HG02852 (cell line): ENCODE results near the gene PFKFB4.
"Not testable (repeated sequence)": the region's sequence is repeated elsewhere in the genome, so short reads cannot be mapped to it uniquely, and the experiment has no call there.

Experiments used
- ATAC-seq: cut with Tn5 transposase; IDR thresholded peaks from one replicate; pipeline ENCODE4 v1.9.1; 2021; ENCODE audit warnings: mild to moderate bottlenecking, moderate library complexity; ENCODE audit not compliant: unreplicated experiment

Gene PFKFB4

GRCh38 chr3:48502728-48503168, 53.9 kb downstream of the PFKFB4 start:
- no peak for ATAC-seq

GRCh38 chr3:48502121-48502520, 54.5 kb downstream of the PFKFB4 start:
- no peak for ATAC-seq

- no peak for ATAC-seq
Measured at GRCh38 chr3:48501196-48501595, 55.4 kb downstream of the PFKFB4 start.

- ATAC-seq = no peak
Measured at GRCh38 chr3:48500656-48501055, 55.9 kb downstream of the PFKFB4 start.

GRCh38 chr3:48493203-48493501, 63.5 kb downstream of the PFKFB4 start:
- ATAC-seq = no peak

- no peak for ATAC-seq
Measured at GRCh38 chr3:48492461-48493202, 64.0 kb downstream of the PFKFB4 start.

- no peak for ATAC-seq
Measured at GRCh38 chr3:48486952-48487351, 69.7 kb downstream of the PFKFB4 start.

- not testable (repeated sequence) for ATAC-seq
Measured at GRCh38 chr3:48482822-48483221, 73.8 kb downstream of the PFKFB4 start.

- not testable (repeated sequence) for ATAC-seq
Measured at GRCh38 chr3:48480891-48481290, 75.7 kb downstream of the PFKFB4 start.

- ATAC-seq = no peak
Measured at GRCh38 chr3:48478626-48479555, 77.7 kb downstream of the PFKFB4 start.

- no peak for ATAC-seq
Measured at GRCh38 chr3:48477959-48478520, 78.6 kb downstream of the PFKFB4 start.

GRCh38 chr3:48476426-48477053, 80.1 kb downstream of the PFKFB4 start:
- ATAC-seq = no peak

- no peak for ATAC-seq
Measured at GRCh38 chr3:48475188-48475587, 81.4 kb downstream of the PFKFB4 start.

GRCh38 chr3:48474619-48475018, 82.0 kb downstream of the PFKFB4 start:
- no peak for ATAC-seq

GRCh38 chr3:48474031-48474430, 82.6 kb downstream of the PFKFB4 start:
- not testable (repeated sequence) for ATAC-seq

- ATAC-seq = no peak
Measured at GRCh38 chr3:48473617-48473952, 83.0 kb downstream of the PFKFB4 start.

GRCh38 chr3:48472923-48473616, 83.5 kb downstream of the PFKFB4 start:
- peak; percentile 84 for ATAC-seq

- ATAC-seq = peak; percentile 39
Measured at GRCh38 chr3:48472673-48472922, 84.0 kb downstream of the PFKFB4 start.

- no peak for ATAC-seq
Measured at GRCh38 chr3:48470286-48470685, 86.3 kb downstream of the PFKFB4 start.

GRCh38 chr3:48469046-48469915, 87.3 kb downstream of the PFKFB4 start:
- no peak for ATAC-seq
